ENCODE results near the gene RGS6.

- TF ChIP-seq CTCF (conservative IDR thresholded peaks at IDR 0.05 in 1 of 2, IDR thresholded peaks at IDR 0.05 in 1 of 2; ENCODE audit: low read depth in 1 of 2, low read length in 2 of 2): no peak
- TF ChIP-seq EZH2 (IDR thresholded peaks at IDR 0.05; ENCODE audit: low read length, missing control alignments): no peak
These were observed 627.5 kb downstream of the RGS6 start for GRCh38 chr14:72559669-72560255.

All from fibroblast of lung (primary cell).